Measurements from ENCODE around the gene WASF3. TPM values are rescaled to one million over a fixed set of nuclear protein-coding genes. Genes with fewer than 3 reads are reported as not detected.

WASF3 gene
- total RNA-seq, 1 donor from 2014 or later = 25.8 TPM

GRCh38 chr13:26587251-26587650 lies 29.8 kb downstream of the WASF3 start:
- H3K27me3 ChIP-seq (ENCODE audit: insufficient read depth, low read length) = no peaks in the 10 kb centered on the region
- H2AFZ ChIP-seq (ENCODE audit: low read depth, low read length) = no peak overlapping the region
- no peaks in the 10 kb centered on the region for H3K9me3 ChIP-seq (ENCODE audit: insufficient read depth, low read depth, low read length)
- Mint-ChIP-seq H3K36me3 (ENCODE audit: low read depth, unreplicated experiment) (no peaks in the 10 kb centered on the region), H3K9me3 (ENCODE audit: unreplicated experiment) (no peaks in the 10 kb centered on the region), H3K27me3 (ENCODE audit: low read depth, unreplicated experiment) (no peaks in the 10 kb centered on the region), H3K4me1 (ENCODE audit: low read depth, unreplicated experiment) (peaks cover 34% of the 10 kb centered on the region), H3K27ac (ENCODE audit: unreplicated experiment) (no peak overlapping the region), H3K4me3 (ENCODE audit: unreplicated experiment) (no peak overlapping the region)
- TF ChIP-seq CTCF (IDR thresholded peaks at IDR 0.05; ENCODE audit: insufficient read depth, low read depth, low read length) (no peak), EZH2 (IDR thresholded peaks at IDR 0.05; ENCODE audit: insufficient read depth, low read length) (no peak)
- peaks cover 29% of the 10 kb centered on the region for H3K4me1 ChIP-seq (ENCODE audit: insufficient read depth, low read length)
- no peak overlapping the region for H3K4me2 ChIP-seq (ENCODE audit: low read length)
- DNase-seq (ENCODE audit: low read depth) (no peak), FAIRE-seq (no peak)
- H3K4me3 ChIP-seq (ENCODE audit: insufficient read depth, low read depth, low read length) = no peak overlapping the region
- no peak overlapping the region for H3K9ac ChIP-seq (ENCODE audit: low read length)
- H4K20me1 ChIP-seq (ENCODE audit: insufficient read depth, low read length) = peaks cover 14% of the 10 kb centered on the region
- peaks cover 50% of the 10 kb centered on the region for H3K79me2 ChIP-seq (ENCODE audit: insufficient read depth, low read length)
- no peaks in the 10 kb centered on the region for H3K36me3 ChIP-seq (ENCODE audit: insufficient read depth, low read length)
- H3K27ac ChIP-seq (ENCODE audit: low read depth, low read length) = no peak overlapping the region

GRCh38 chr13:26589226-26589625 lies 31.7 kb downstream of the WASF3 start:
- H3K4me3 Mint-ChIP-seq (ENCODE audit: unreplicated experiment) = no peak overlapping the region
- no peaks in the 10 kb centered on the region for H3K9me3 Mint-ChIP-seq (ENCODE audit: unreplicated experiment)
- no peaks in the 10 kb centered on the region for H3K9me3 ChIP-seq (ENCODE audit: insufficient read depth, low read depth, low read length)
- TF ChIP-seq CTCF (IDR thresholded peaks at IDR 0.05; ENCODE audit: insufficient read depth, low read depth, low read length) = no peak
- no peak for TF ChIP-seq EZH2 (IDR thresholded peaks at IDR 0.05; ENCODE audit: insufficient read depth, low read length)
- peaks cover 14% of the 10 kb centered on the region for H4K20me1 ChIP-seq (ENCODE audit: insufficient read depth, low read length)
- peaks cover 22% of the 10 kb centered on the region for H3K4me1 ChIP-seq (ENCODE audit: insufficient read depth, low read length)
- no peak overlapping the region for H3K9ac ChIP-seq (ENCODE audit: low read length)
- peaks cover 27% of the 10 kb centered on the region for H3K4me1 Mint-ChIP-seq (ENCODE audit: low read depth, unreplicated experiment)
- H3K79me2 ChIP-seq (ENCODE audit: insufficient read depth, low read length) = peaks cover 55% of the 10 kb centered on the region
- no peaks in the 10 kb centered on the region for H3K27me3 Mint-ChIP-seq (ENCODE audit: low read depth, unreplicated experiment)
- FAIRE-seq (no peak), DNase-seq (ENCODE audit: low read depth) (no peak)
- no peak overlapping the region for H3K4me3 ChIP-seq (ENCODE audit: insufficient read depth, low read depth, low read length)
- no peak overlapping the region for H2AFZ ChIP-seq (ENCODE audit: low read depth, low read length)
- H3K27me3 ChIP-seq (ENCODE audit: insufficient read depth, low read length) = no peaks in the 10 kb centered on the region
- no peak overlapping the region for H3K27ac Mint-ChIP-seq (ENCODE audit: unreplicated experiment)
- no peaks in the 10 kb centered on the region for H3K36me3 ChIP-seq (ENCODE audit: insufficient read depth, low read length)
- H3K4me2 ChIP-seq (ENCODE audit: low read length) = no peak overlapping the region
- no peak overlapping the region for H3K27ac ChIP-seq (ENCODE audit: low read depth, low read length)
- no peaks in the 10 kb centered on the region for H3K36me3 Mint-ChIP-seq (ENCODE audit: low read depth, unreplicated experiment)

- Histone ChIP-seq H2AFZ (ENCODE audit: low read depth, low read length) (no peak overlapping the region), H3K9me3 (ENCODE audit: insufficient read depth, low read depth, low read length) (no peaks in the 10 kb centered on the region), H4K20me1 (ENCODE audit: insufficient read depth, low read length) (peaks cover 17% of the 10 kb centered on the region), H3K4me1 (ENCODE audit: insufficient read depth, low read length) (peaks cover 16% of the 10 kb centered on the region), H3K27me3 (ENCODE audit: insufficient read depth, low read length) (no peaks in the 10 kb centered on the region), H3K36me3 (ENCODE audit: insufficient read depth, low read length) (no peaks in the 10 kb centered on the region), H3K4me2 (ENCODE audit: low read length) (peak overlapping the region; percentile 79), H3K79me2 (ENCODE audit: insufficient read depth, low read length) (peaks cover 55% of the 10 kb centered on the region), H3K9ac (ENCODE audit: low read length) (peak overlapping the region; percentile 7), H3K4me3 (ENCODE audit: insufficient read depth, low read depth, low read length) (no peak overlapping the region), H3K27ac (ENCODE audit: low read depth, low read length) (no peak overlapping the region)
- H3K9me3 Mint-ChIP-seq (ENCODE audit: unreplicated experiment) = no peaks in the 10 kb centered on the region
- TF ChIP-seq EZH2 (IDR thresholded peaks at IDR 0.05; ENCODE audit: insufficient read depth, low read length) (no peak), CTCF (IDR thresholded peaks at IDR 0.05; ENCODE audit: insufficient read depth, low read depth, low read length) (no peak)
- H3K4me3 Mint-ChIP-seq (ENCODE audit: unreplicated experiment) = peak overlapping the region; percentile 37
- H3K4me1 Mint-ChIP-seq (ENCODE audit: low read depth, unreplicated experiment) = peaks cover 27% of the 10 kb centered on the region
- FAIRE-seq = peak; percentile 20
- peak; percentile 50 for DNase-seq (ENCODE audit: low read depth)
- no peaks in the 10 kb centered on the region for H3K27me3 Mint-ChIP-seq (ENCODE audit: low read depth, unreplicated experiment)
- H3K27ac Mint-ChIP-seq (ENCODE audit: unreplicated experiment) = no peak overlapping the region
- H3K36me3 Mint-ChIP-seq (ENCODE audit: low read depth, unreplicated experiment) = no peaks in the 10 kb centered on the region
Measured at GRCh38 chr13:26589754-26590153, 32.3 kb downstream of the WASF3 start.
